CD4-positive, alpha-beta memory T cell (primary cell): Measurements from ENCODE around the gene SORL1. TPM values are rescaled to one million over a fixed set of nuclear protein-coding genes. Genes with fewer than 3 reads are reported as not detected.

Experiments
- CTCF ChIA-PET: fragments of 350-600 bp; sonication (Branson Sonifier 250); formaldehyde crosslinking; loops from one replicate; lab custom pipeline; 2021; ENCODE audit warnings: inconsistent platforms; ENCODE audit not compliant: partially characterized antibody; lab: Charles Lee
- POLR2A ChIA-PET: fragments of 350-600 bp; sonication (Branson Sonifier 250); formaldehyde crosslinking; loops from one replicate; lab custom pipeline; 2021; ENCODE audit not compliant: partially characterized antibody; lab: Charles Lee
- DNase-seq, 5 donors: peaks; one replicate each; pipeline versions ENCODE4 v3.0.0 to v3.0.0-alpha.2; 2020 to 2022; ENCODE audit warnings: mixed read lengths in 1 of 5
- H3K27ac ChIP-seq: one replicate; pipeline ENCODE4 v1.7.0; 2013; ENCODE audit warnings: low read depth, low read length
- H3K27me3 ChIP-seq: 2 replicates; pipeline ENCODE4 v1.7.0; 2013; ENCODE audit warnings: mild to moderate bottlenecking, low read length, moderate library complexity; ENCODE audit not compliant: insufficient read depth
- H3K36me3 ChIP-seq: 2 replicates; pipeline ENCODE4 v1.7.0; 2013; ENCODE audit warnings: mild to moderate bottlenecking, low read length, moderate library complexity; ENCODE audit not compliant: insufficient read depth
- H3K4me1 ChIP-seq: 2 replicates; pipeline ENCODE4 v1.7.0; 2013; ENCODE audit warnings: mild to moderate bottlenecking, low read length, moderate library complexity; ENCODE audit not compliant: insufficient read depth
- H3K4me3 ChIP-seq, 2 donors: one replicate each; pipeline ENCODE4 v1.7.0; 2013; ENCODE audit warnings: low read length in 2 of 2, mild to moderate bottlenecking in 1 of 2
- H3K9me3 ChIP-seq, 2 donors: one replicate each; pipeline ENCODE4 v1.7.0; 2013; ENCODE audit warnings: low read length in 2 of 2, control low read depth in 1 of 2; ENCODE audit not compliant: control insufficient read depth in 1 of 2
- H3K27ac Mint-ChIP-seq, 7 donors: one replicate each; pipeline ENCODE4 v1.8.0; 2020 to 2021; ENCODE audit warnings: mixed read lengths in 7 of 7, mild to moderate bottlenecking in 6 of 7, inconsistent platforms in 3 of 7, moderate library complexity in 3 of 7
- H3K27me3 Mint-ChIP-seq, 2 donors: one replicate each; pipeline ENCODE4 v1.8.0; 2020 to 2021; ENCODE audit warnings: mixed read lengths in 2 of 2
- H3K36me3 Mint-ChIP-seq, 2 donors: one replicate each; pipeline ENCODE4 v1.8.0; 2020 to 2021; ENCODE audit warnings: mixed read lengths in 2 of 2, inconsistent platforms in 1 of 2, mild to moderate bottlenecking in 1 of 2
- H3K4me1 Mint-ChIP-seq, 4 donors: one replicate each; pipeline ENCODE4 v1.8.0; 2020 to 2021; ENCODE audit warnings: mixed read lengths in 4 of 4, mild to moderate bottlenecking in 1 of 4
- H3K4me3 Mint-ChIP-seq, 8 donors: one replicate each; pipeline ENCODE4 v1.8.0; 2020 to 2021; ENCODE audit warnings: mixed read lengths in 8 of 8, mild to moderate bottlenecking in 7 of 8, moderate library complexity in 6 of 8, inconsistent platforms in 3 of 8
- H3K9me3 Mint-ChIP-seq, 8 donors: one replicate each; pipeline ENCODE4 v1.8.0; 2020 to 2021; ENCODE audit warnings: mixed read lengths in 8 of 8, mild to moderate bottlenecking in 5 of 8, inconsistent platforms in 3 of 8, moderate library complexity in 1 of 8
- intact Hi-C: fragments of 100-400 bp; cut with micrococcal nuclease; formaldehyde crosslinking; loops from one replicate; pipeline ENCODE4 v1.15.1; 2023
- polyA plus RNA-seq, 2 donors: library from polyadenylated mRNA; unstranded; fragments of 300-500 nt; fragmentation: Illumina TruSeq; gene quantifications; one replicate each; pipeline ENCODE4 v1.2.3, GENCODE V29; 2021
- total RNA-seq, 2 experiments: library from RNA; stranded (reverse); gene quantifications; one replicate each; pipeline ENCODE4 v1.2.3, GENCODE V29; 2021

The SORL1 gene
- total and polyA plus RNA-seq, 4 experiments from 2014 or later: 159 to 660 (median 446) TPM

- CTCF ChIA-PET: interaction anchor here (10.7 kb wide), 1 partner anchor 19 kb away, joined by 90 read pairs; the partner anchor contains the start of genes SORL1 and SORL1-AS1
- no peak for DNase-seq
- H3K9me3 ChIP-seq: no peaks in the 10 kb centered on the region
- Mint-ChIP-seq H3K36me3 (peaks cover 46 to 70% of the 10 kb centered on the region in 2 donors), H3K9me3 (no peaks in the 10 kb centered on the region), H3K27me3 (no peaks in the 10 kb centered on the region), H3K4me3 (peak overlapping the region in 3 of 8 donors; percentile 15 to 92 (median 53)), H3K27ac (peak overlapping the region; percentile 33 to 98 (median 95)), H3K4me1 (peaks cover 58 to 96% (median 80%) of the 10 kb centered on the region in 4 donors)
- intact Hi-C loops: no loop called here
- H3K27ac ChIP-seq: peak overlapping the region; percentile 3
- no peaks in the 10 kb centered on the region for H3K27me3 ChIP-seq
- H3K4me1 ChIP-seq: peaks cover 97% of the 10 kb centered on the region
- H3K4me3 ChIP-seq: no peak overlapping the region
- H3K36me3 ChIP-seq: peaks cover 26% of the 10 kb centered on the region
- POLR2A ChIA-PET: interaction anchor here (4.6 to 14.5 kb wide), 3 partner anchors 12 to 19 kb away, joined by 98 to 462 read pairs (median 111); partner anchors contain the start of genes SORL1 and SORL1-AS1
These were observed 17.8 kb downstream of the SORL1 start for GRCh38 chr11:121469910-121470309.

GRCh38 chr11:121471167-121471566 lies 19.1 kb downstream of the SORL1 start:
- H3K9me3 ChIP-seq: no peaks in the 10 kb centered on the region
- peak overlapping the region in 1 of 8 donors; percentile 43 for H3K4me3 Mint-ChIP-seq
- H3K4me1 ChIP-seq: peaks cover 97% of the 10 kb centered on the region
- H3K4me1 Mint-ChIP-seq: peaks cover 61 to 97% (median 81%) of the 10 kb centered on the region in 4 donors
- H3K9me3 Mint-ChIP-seq: no peaks in the 10 kb centered on the region
- H3K36me3 Mint-ChIP-seq: peaks cover 56 to 81% of the 10 kb centered on the region in 2 donors
- H3K27ac Mint-ChIP-seq: peak overlapping the region in 4 of 7 donors; percentile 13 to 91 (median 48)
- peaks cover 26% of the 10 kb centered on the region for H3K36me3 ChIP-seq
- no peak overlapping the region for H3K4me3 ChIP-seq
- intact Hi-C loops: no loop called here
- H3K27me3 ChIP-seq: no peaks in the 10 kb centered on the region
- H3K27me3 Mint-ChIP-seq: no peaks in the 10 kb centered on the region
- no peak for DNase-seq
- ChIA-PET CTCF (no interaction called here), POLR2A (interaction anchor here (0.9 to 14.5 kb wide), 2 partner anchors 17 to 20 kb away, joined by 3 to 462 read pairs; partner anchors contain the start of genes SORL1 and SORL1-AS1)
- no peak overlapping the region for H3K27ac ChIP-seq

- Mint-ChIP-seq H3K27me3 (no peaks in the 10 kb centered on the region), H3K9me3 (no peaks in the 10 kb centered on the region), H3K4me3 (peak overlapping the region in 5 of 8 donors; percentile 17 to 58 (median 21)), H3K27ac (peak overlapping the region; percentile 11 to 91 (median 52)), H3K36me3 (peaks cover 57 to 88% of the 10 kb centered on the region in 2 donors), H3K4me1 (peaks cover 58 to 97% (median 80%) of the 10 kb centered on the region in 4 donors)
- CTCF ChIA-PET: no interaction called here
- no peak for DNase-seq
- POLR2A ChIA-PET: interaction anchor here (1.2 to 14.5 kb wide), 2 partner anchors 21 to 151 kb away, joined by 3 to 462 read pairs; partner anchors contain the start of genes SORL1 and SORL1-AS1
- intact Hi-C loops: no loop called here
- H3K9me3 ChIP-seq: no peaks in the 10 kb centered on the region
- H3K27me3 ChIP-seq: no peaks in the 10 kb centered on the region
- no peak overlapping the region for H3K27ac ChIP-seq
- no peak overlapping the region for H3K4me3 ChIP-seq
- H3K36me3 ChIP-seq: peaks cover 31% of the 10 kb centered on the region
- peaks cover 89% of the 10 kb centered on the region for H3K4me1 ChIP-seq
These were observed 20.2 kb downstream of the SORL1 start for GRCh38 chr11:121472312-121472711.

- CTCF ChIA-PET: no interaction called here
- H3K4me3 ChIP-seq: no peak overlapping the region
- no peak overlapping the region for H3K27ac ChIP-seq
- H3K27ac Mint-ChIP-seq: peak overlapping the region; percentile 66 to 91 (median 74)
- peaks cover 37% of the 10 kb centered on the region for H3K36me3 ChIP-seq
- no peak for DNase-seq
- H3K27me3 ChIP-seq: no peaks in the 10 kb centered on the region
- H3K4me1 ChIP-seq: peaks cover 83% of the 10 kb centered on the region
- H3K36me3 Mint-ChIP-seq: peaks cover 61 to 87% of the 10 kb centered on the region in 2 donors
- H3K4me1 Mint-ChIP-seq: peaks cover 50 to 94% (median 75%) of the 10 kb centered on the region in 4 donors
- H3K9me3 Mint-ChIP-seq: no peaks in the 10 kb centered on the region
- intact Hi-C loops: no loop called here
- POLR2A ChIA-PET: interaction anchor here (1.0 to 1.8 kb wide), 3 partner anchors 22 to 152 kb away, joined by 3 to 7 read pairs (median 3); no protein-coding TSS in a partner anchor
- peak overlapping the region in 3 of 8 donors; percentile 12 to 31 (median 28) for H3K4me3 Mint-ChIP-seq
- no peaks in the 10 kb centered on the region for H3K9me3 ChIP-seq
- no peaks in the 10 kb centered on the region for H3K27me3 Mint-ChIP-seq
These were observed 21.1 kb downstream of the SORL1 start for GRCh38 chr11:121473064-121473777.

GRCh38 chr11:121474680-121475079 lies 22.6 kb downstream of the SORL1 start:
- peaks cover 45 to 92% (median 70%) of the 10 kb centered on the region in 4 donors for H3K4me1 Mint-ChIP-seq
- H3K36me3 ChIP-seq: peaks cover 49% of the 10 kb centered on the region
- DNase-seq: no peak
- H3K4me3 ChIP-seq: no peak overlapping the region
- ChIA-PET POLR2A (interaction anchor here (0.9 to 2.7 kb wide), 6 partner anchors 10 to 146 kb away, joined by 3 to 15 read pairs (median 6); no protein-coding TSS in a partner anchor), CTCF (interaction anchor here (2.0 kb wide), 1 partner anchor 24 kb away, joined by 6 read pairs; no protein-coding TSS in a partner anchor)
- no peaks in the 10 kb centered on the region for H3K27me3 Mint-ChIP-seq
- H3K27ac ChIP-seq: no peak overlapping the region
- no peaks in the 10 kb centered on the region for H3K9me3 Mint-ChIP-seq
- H3K36me3 Mint-ChIP-seq: peaks cover 70 to 92% of the 10 kb centered on the region in 2 donors
- H3K27ac Mint-ChIP-seq: peak overlapping the region in 1 of 7 donors; percentile 52
- no peaks in the 10 kb centered on the region for H3K27me3 ChIP-seq
- intact Hi-C loops: no loop called here
- peak overlapping the region in 1 of 8 donors; percentile 4 for H3K4me3 Mint-ChIP-seq
- H3K9me3 ChIP-seq: no peaks in the 10 kb centered on the region
- peaks cover 83% of the 10 kb centered on the region for H3K4me1 ChIP-seq

- peak overlapping the region; percentile 22 to 83 (median 65) for H3K27ac Mint-ChIP-seq
- no peak overlapping the region for H3K4me3 ChIP-seq
- no peak overlapping the region for H3K27ac ChIP-seq
- ChIA-PET CTCF (interaction anchor here (1.0 kb wide), 1 partner anchor 30 kb away, joined by 3 read pairs; no protein-coding TSS in a partner anchor), POLR2A (interaction anchor here (1.4 to 2.7 kb wide), 3 partner anchors 9 to 24 kb away, joined by 6 to 15 read pairs (median 9); partner anchors contain the start of genes SORL1 and SORL1-AS1)
- no peaks in the 10 kb centered on the region for H3K9me3 ChIP-seq
- H3K9me3 Mint-ChIP-seq: no peaks in the 10 kb centered on the region
- no peaks in the 10 kb centered on the region for H3K27me3 ChIP-seq
- no peak overlapping the region for H3K4me3 Mint-ChIP-seq
- H3K4me1 ChIP-seq: peaks cover 82% of the 10 kb centered on the region
- peak in 1 of 5 donors; percentile 53 for DNase-seq
- intact Hi-C loops: no loop called here
- peaks cover 34% of the 10 kb centered on the region for H3K36me3 ChIP-seq
- H3K36me3 Mint-ChIP-seq: peaks cover 53 to 79% of the 10 kb centered on the region in 2 donors
- H3K4me1 Mint-ChIP-seq: peaks cover 40 to 92% (median 64%) of the 10 kb centered on the region in 4 donors
- no peaks in the 10 kb centered on the region for H3K27me3 Mint-ChIP-seq
These were observed 24.4 kb downstream of the SORL1 start for GRCh38 chr11:121476379-121477032.
